SU-DHL-6 (cell line): ENCODE measurements around the gene KCNG1.

Experiments used
- CTCF ChIP-seq: fragments of 200-600 bp; sonication (generic); IDR thresholded peaks from one replicate; pipeline ENCODE4 v1.5.1; 2017; ENCODE audit warnings: antibody characterized with exemption, mild to moderate bottlenecking, low read length, moderate library complexity; ENCODE audit not compliant: insufficient read depth, poor library complexity, severe bottlenecking
- EZH2phosphoT487 ChIP-seq: fragments of 200-600 bp; sonication (generic), shearing (Covaris generic); conservative IDR thresholded peaks from 2 replicates; pipeline ENCODE4 v1.6.1; 2018; ENCODE audit warnings: mild to moderate bottlenecking, antibody characterized with exemption, low read length, moderate library complexity, mixed read lengths

- TF ChIP-seq CTCF (no peak), EZH2phosphoT487 (no peak)
Measured at GRCh38 chr20:51023617-51024155, 779 bp upstream of the KCNG1 start.
